H1 (cell line): ENCODE data around the gene NADK2. TPM values are rescaled to one million over a fixed set of nuclear protein-coding genes. Genes with fewer than 3 reads are reported as not detected.

Source experiments
- ASH2L ChIP-seq: fragments of 200-600, 300-600 bp; sonication (generic); IDR thresholded peaks from one replicate; pipeline ENCODE4 v1.7.1; 2017; ENCODE audit warnings: low read length
- CEBPB ChIP-seq: IDR thresholded peaks from 2 replicates; pipeline ENCODE4 v1.6.1; 2012; ENCODE audit warnings: low read depth, low read length
- CTBP2 ChIP-seq: IDR thresholded peaks from 2 replicates; pipeline ENCODE4 v1.7.0; 2011; ENCODE audit warnings: borderline replicate concordance, mild to moderate bottlenecking, moderate library complexity, mixed read lengths, low read length; ENCODE audit not compliant: insufficient read depth, insufficient read length
- FOSL1 ChIP-seq: IDR thresholded peaks from 2 replicates; pipeline ENCODE4 v1.6.1; 2011; ENCODE audit warnings: mild to moderate bottlenecking, low read depth, low read length, moderate library complexity; ENCODE audit not compliant: insufficient read depth
- GABPA ChIP-seq: IDR thresholded peaks from 2 replicates; pipeline ENCODE4 v1.6.1; 2011; ENCODE audit warnings: mild to moderate bottlenecking, low read length, moderate library complexity, borderline replicate concordance; ENCODE audit not compliant: insufficient read depth
- GTF2F1 ChIP-seq: IDR thresholded peaks from 2 replicates; pipeline ENCODE4 v1.6.1; 2012; ENCODE audit warnings: low read depth, low read length, improper control_type of control experiment, borderline replicate concordance
- HDAC2 ChIP-seq, 2 experiments: fragments of 300-600 bp in 1 of 2; sonication (generic) in 1 of 2; IDR thresholded peaks; 2 replicates each; pipeline ENCODE4 v1.6.1; 2011 to 2012; ENCODE audit warnings: low read depth in 2 of 2, low read length in 2 of 2, mild to moderate bottlenecking in 2 of 2, moderate library complexity in 2 of 2, borderline replicate concordance in 1 of 2, inconsistent platforms in 1 of 2
- POU5F1 ChIP-seq: IDR thresholded peaks from 2 replicates; pipeline ENCODE4 v1.6.1; 2011; ENCODE audit warnings: low read depth, mild to moderate bottlenecking, low read length, moderate library complexity
- polyA plus RNA-seq, 7 experiments: library from polyadenylated mRNA; depleted of rRNA in 3 of 7; stranded (reverse) in 5 of 7; unstranded in 2 of 7; fragments of >200 nt in 5 of 7; fragments of 200-250 nt in 2 of 7; gene quantifications; 1 replicate in 5 of 7; 2 replicates in 1 of 7; 4 replicates in 1 of 7; pipeline versions ENCODE4 v1.2.1 to v1.2.3, GENCODE V29; 2011 to 2013; ENCODE audit warnings: missing spikeins in 2 of 7, mixed read lengths in 2 of 7
- total RNA-seq: library from RNA; stranded (reverse); fragmentation: NEBNext Ultra II Directional; extraction: Animal tissue kit (Norgen Biotek cat#: 25700); gene quantifications from 2 replicates; pipeline ENCODE4 v1.2.1, GENCODE V29; 2021

The NADK2 gene
- total and polyA plus RNA-seq, 2 of the 8 experiments (the other 6 are each of a cell fraction or from before 2014, with no cell fraction given): 3.4 to 16.1 TPM

DNA sequence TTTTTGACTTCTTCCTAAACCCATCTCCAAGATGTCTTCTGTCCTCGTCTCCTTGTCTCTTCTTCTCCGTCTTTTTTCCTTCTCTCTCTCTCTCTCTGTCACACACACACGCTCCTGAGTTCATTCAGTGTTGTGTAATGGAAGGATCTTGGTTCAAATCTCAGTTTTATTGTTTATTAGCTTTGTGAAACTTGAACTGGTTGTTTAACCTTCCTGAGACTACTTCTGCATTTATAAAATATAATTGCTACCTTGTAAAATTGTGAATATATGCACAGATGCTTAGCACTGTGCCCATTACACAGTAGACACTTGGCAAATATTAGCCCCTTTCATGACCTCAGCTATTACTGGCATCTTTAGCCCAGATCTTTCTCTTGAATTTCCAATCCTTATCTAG, 2.4 kb upstream of the NADK2 start (continued):
- TF ChIP-seq HDAC2 (IDR thresholded peaks at IDR 0.05; ENCODE audit: borderline replicate concordance in 1 of 2, low read depth in 2 of 2, low read length in 2 of 2) (no peak), GTF2F1 (no peak), CTBP2 (no peak), GABPA (no peak), CEBPB (no peak), FOSL1 (no peak), ASH2L (no peak), POU5F1 (no peak)
